ENCODE results near the gene C2CD4B.

The C2CD4B gene

DNA sequence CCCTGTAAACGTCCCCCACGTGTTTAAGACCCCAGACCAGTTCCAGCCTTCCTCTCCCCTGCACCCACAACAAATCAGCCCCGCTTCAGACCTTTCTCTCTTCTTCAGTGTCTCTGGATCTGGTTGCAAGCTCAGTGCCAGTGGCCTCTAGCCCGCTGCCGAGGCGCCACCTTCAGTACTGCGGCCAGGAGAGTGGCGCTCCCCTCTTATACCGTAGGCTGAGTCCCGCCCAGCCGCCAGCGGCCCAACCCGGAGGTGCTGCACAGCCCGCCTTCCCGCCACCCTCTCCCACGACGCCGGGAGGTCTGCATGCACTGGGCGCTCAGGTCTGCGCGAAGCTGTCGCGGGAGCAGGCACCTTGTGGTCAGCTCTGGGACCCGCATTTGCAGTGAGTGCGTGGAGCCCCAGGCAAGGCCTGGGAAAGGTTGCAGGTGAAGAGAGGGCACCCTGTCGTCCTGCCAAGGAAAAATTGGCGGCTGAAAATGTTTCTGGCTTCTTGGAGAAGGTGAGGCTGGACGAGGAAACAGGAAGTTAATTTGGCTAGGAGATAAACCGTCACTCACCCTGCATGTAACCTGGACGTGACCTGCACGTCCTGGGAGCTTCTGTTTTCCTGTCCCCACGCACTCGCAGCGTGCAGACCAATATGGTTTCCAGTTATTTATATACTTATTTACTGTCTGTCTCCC is at the start of gene C2CD4B:
TSS of gene C2CD4B (minus strand) at position 182 of the 689 bp plus-strand sequence. CDS start 301 bp downstream, outside the sequence.
- DNase-seq = no peak

- no peak for DNase-seq
Observed at GRCh38 chr15:62212741-62213140, 47.7 kb upstream of the C2CD4B start.

DNA sequence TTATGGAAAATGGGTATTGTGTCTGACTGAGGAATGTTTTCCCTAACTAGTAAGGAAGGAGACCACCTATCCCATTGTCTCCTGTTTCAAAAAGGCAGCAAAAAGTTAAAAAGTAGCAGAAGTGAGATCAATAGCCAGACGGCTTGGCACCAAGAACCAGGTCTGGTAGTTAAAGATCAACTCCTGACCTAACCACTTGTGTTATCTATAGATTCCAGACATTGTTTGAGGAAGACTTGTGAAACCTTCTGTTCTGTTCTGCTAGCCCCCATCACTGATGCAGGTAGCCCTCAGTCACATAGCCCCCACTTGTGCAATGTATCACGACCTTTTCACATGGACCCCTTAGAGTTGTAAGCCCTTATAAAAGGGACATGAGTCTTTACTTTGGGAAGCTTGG is 46.3 kb upstream of the C2CD4B start:
- DNase-seq = no peak

GRCh38 chr15:62209821-62210220 is 44.7 kb upstream of the C2CD4B start:
- DNase-seq = no peak

DNA sequence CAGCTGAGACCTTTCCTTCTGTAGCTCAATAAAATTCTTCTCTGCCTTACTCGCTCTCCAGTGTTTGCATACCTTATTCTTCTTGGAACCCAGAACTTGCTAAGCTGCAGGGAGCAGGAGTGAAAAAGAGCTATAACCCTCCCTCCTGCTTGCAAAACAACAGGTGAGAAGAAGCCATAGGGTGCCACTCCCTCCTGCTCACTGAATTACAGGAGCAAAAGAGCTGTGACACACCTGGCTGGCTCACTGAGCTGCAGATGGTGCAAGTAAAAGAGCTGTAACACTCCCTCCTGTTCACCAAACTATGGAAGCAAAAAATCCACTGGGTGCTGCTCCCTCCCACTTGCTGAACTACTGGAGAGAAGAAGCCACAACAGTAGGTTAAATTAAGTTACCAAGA is 44.2 kb upstream of the C2CD4B start:
- no peak for DNase-seq

DNA sequence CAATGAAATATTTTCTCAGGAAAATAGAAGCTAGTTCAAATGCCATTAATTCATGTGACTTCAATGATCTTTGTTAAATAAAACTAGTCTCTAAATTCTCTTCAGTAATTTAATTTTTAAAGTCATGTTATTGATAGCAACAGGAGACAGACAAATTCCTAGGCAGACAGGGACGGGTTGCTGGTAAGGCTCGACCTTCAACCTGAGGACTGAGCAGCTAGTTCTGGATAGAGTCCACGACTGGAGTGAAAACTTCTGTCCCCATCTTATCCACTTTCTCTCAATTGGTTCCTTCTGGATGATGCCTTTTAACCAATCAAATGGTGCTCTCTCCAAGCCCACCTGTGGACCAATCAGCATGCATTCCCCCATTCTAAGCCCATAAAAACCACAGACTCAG is 43.8 kb upstream of the C2CD4B start:
- DNase-seq = no peak

DNA sequence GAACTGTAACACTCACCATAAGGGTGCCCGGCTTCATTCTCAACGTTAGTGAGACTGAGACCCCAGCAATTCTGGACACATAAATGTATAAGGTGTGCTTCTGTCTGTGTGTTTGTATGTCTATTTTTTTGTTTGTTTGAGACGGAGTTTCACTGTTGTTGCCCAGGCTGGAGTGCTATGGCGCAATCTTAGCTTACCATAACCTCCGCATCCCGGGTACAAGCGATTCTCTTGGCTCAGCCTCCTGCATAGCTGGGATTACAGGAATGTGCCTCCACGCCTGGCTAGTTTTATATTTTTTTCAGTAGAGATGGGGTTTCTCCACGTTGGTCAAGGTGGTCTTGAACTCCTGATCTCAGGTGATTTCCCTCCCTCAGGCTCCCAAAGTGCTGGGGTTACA is 43.3 kb upstream of the C2CD4B start:
- no peak for DNase-seq

GRCh38 chr15:62190675-62191074 is 25.6 kb upstream of the C2CD4B start:
- no peak for DNase-seq

DNA sequence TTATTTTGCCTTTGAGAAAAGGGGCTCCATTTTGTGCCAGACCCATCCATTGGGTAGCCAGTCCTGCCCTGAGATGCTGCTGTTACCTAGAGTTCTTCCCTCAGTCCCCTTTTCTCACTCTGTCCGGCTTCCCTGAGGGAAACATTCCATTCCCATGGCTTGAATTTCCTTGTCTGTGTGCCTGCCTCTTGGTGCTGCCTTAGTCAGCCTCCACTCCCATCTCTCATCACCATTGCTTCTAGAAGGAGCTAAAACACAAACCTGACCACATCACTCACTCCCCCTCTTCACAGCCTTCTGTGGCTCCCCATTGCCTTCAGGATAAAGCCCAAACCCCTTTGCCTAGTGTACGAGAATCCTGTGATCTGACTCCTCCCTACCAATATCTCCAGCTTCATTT is 25.2 kb upstream of the C2CD4B start:
- no peak for DNase-seq

DNA sequence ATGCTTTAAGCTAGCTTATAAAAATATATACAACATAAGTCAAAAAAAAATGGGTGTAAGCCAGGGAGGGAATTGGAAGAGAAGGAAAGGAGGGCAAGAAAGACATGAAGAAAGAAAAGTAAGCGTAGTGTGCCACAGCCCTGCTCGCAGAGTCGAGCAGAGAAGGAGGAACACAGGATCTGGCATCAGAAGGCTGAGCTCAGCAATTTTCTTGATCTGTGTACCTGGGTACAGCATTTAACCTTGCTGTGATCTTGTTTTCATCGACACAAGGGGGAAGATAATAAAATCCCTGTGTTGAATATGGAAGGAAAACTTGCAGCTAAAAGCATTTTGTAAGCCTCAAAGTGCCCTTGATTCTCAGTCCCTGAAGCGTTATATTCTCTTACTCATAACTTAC is 23.7 kb upstream of the C2CD4B start:
- DNase-seq = no peak

DNA sequence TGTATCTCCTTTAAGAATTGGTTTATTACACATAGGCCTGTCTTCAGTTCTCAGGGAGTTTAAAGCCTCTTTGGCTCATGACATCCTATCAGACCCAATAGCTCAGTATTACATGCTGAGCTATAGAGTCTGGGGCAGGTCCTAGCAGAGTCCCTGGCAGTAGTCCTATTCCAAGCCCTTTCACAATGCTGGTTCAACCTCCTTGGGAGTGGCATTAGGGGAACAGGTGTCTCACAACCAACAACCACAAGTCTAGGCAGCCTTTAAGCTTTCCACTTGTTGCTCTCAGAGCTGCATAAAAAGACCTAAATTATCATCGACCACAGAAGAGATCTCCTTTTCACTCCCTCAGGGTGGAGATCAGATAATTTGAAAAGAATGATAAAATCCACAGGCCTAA is 22.8 kb upstream of the C2CD4B start:
- no peak for DNase-seq

- no peak for DNase-seq
Observed at GRCh38 chr15:62187425-62187824, 22.3 kb upstream of the C2CD4B start.

- DNase-seq = no peak
Observed at GRCh38 chr15:62186578-62186977, 21.5 kb upstream of the C2CD4B start.

DNA sequence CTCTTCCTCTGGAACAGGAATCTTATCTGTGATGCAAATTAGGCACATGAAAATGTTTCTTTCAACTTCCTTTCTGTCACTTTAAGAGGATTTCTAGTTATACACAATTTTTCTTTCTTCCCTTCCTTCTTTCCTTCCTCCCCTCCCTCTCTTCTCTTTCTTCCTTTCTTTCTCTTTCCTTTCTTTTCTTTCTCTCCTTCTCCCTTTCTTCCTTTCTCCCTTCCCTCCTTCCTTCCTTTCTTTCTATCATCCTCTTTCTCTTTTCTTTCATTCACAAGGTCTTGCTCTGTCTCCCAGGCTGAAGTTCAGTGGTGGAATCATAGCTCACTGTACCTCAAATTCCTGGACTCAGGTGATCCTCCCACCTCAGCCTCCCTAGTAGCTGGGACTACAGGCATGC is 18.0 kb upstream of the C2CD4B start:
- no peak for DNase-seq

- DNase-seq = peak; percentile 38
Observed at GRCh38 chr15:62173215-62173614, 8.1 kb upstream of the C2CD4B start.

- DNase-seq = no peak
Observed at GRCh38 chr15:62171882-62172281, 6.8 kb upstream of the C2CD4B start.

GRCh38 chr15:62165793-62166375 is 799 bp upstream of the C2CD4B start:
- DNase-seq = peak; percentile 27

GRCh38 chr15:62164396-62165103 is 535 bp downstream of the C2CD4B start:
- DNase-seq = peak; percentile 5

DNA sequence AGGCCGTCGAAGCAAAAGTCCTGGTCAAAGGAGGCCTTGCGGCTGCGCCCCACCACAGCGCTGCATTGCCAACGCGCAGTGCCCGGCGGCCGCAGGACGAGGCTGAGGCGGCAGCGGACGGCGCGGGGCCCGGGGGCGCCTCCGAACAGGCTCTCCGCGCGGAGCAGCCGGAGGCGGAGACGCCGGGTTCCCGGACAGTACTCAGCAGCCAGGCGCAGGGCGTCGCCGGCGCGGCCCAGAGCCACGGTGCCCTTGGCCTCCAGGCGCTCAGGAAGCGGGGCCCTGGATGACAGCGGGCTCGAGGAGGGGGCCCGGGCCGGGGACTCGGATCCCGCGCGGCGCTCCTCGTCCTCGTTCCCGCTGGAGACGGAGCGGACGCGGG is 1.1 kb downstream of the C2CD4B start:
- DNase-seq = no peak

- DNase-seq = no peak
Observed at GRCh38 chr15:62163397-62164013, 1.6 kb downstream of the C2CD4B start.

GRCh38 chr15:62153228-62153627 is 11.9 kb downstream of the C2CD4B start:
- no peak for DNase-seq

- no peak for DNase-seq
Observed at GRCh38 chr15:62150445-62150844, 14.6 kb downstream of the C2CD4B start.

DNA sequence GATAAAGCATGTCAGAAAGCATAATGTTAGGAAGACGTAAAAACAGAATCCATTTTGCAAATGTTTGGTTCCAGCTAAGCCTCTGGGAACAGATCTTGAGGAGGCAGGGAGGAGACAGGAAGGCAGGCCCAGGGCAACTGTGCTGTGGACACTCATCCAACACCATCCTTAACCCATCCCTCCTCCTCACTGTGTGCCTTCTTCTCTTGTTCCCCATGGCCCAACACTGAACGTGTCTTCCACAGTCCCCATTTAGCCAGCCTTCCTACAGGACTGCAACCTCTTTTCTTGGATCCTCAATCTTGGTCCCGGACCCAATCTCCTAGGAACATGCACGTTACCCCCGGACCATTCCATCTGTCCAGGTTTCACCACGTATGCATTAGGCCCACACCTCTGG is 15.4 kb downstream of the C2CD4B start:
- no peak for DNase-seq

- DNase-seq = no peak
Observed at GRCh38 chr15:62147551-62147950, 17.5 kb downstream of the C2CD4B start.
